Sciatic nerve (tissue), 2 donors: ENCODE results near the gene ZFAND3. TPM values are rescaled to one million over a fixed set of nuclear protein-coding genes. Genes with fewer than 3 reads are reported as not detected.

Experiments
- ATAC-seq: fragments of 200-7000 bp; cut with Tn5 transposase; one replicate; pipeline ENCODE4 v1.9.1; 2020; ENCODE audit warnings: mild to moderate bottlenecking, moderate library complexity
- DNase-seq: peaks from one replicate; pipeline ENCODE4 v3.0.0-alpha.2; 2020; ENCODE audit warnings: low spot score
- intact Hi-C: fragments of 100-400 bp; cut with DNase I; formaldehyde crosslinking; loops from one replicate; pipeline ENCODE4 v1.14.2; 2022
- total RNA-seq: library from RNA; stranded (reverse); fragmentation: NEBNext Ultra II Directional; extraction: Animal tissue kit (Norgen Biotek cat#: 25700); gene quantifications from one replicate; pipeline ENCODE4 v1.2.1, GENCODE V29; 2021
- donor health status: DM: no; HTN: no; CAD: no.
- donor health status: DM: no; HTN: no; CAD: no.

The ZFAND3 gene
- total RNA-seq, 1 donor from 2014 or later: 58.9 TPM

DNA sequence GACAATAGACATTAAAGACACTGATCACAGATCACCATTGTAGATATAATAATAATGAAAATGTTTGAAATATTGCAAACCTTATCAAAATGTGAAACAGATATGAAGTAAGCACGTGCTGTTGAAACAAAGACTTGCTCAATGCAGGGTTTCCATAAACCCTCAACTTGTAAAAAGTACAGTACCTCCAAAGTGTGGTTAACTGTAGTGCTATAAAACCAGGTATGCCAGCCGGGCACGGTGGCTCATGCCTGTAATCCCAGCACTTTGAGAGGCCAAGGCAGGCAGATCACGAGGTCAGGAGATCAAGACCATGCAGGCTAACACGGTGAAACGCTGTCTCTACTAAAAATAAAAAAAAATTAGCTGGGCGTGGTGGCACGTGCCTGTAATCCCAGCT is 96.6 kb downstream of the ZFAND3 start:
- DNase-seq (no peak), ATAC-seq (no peak)
- intact Hi-C loops: no loop called here

DNA sequence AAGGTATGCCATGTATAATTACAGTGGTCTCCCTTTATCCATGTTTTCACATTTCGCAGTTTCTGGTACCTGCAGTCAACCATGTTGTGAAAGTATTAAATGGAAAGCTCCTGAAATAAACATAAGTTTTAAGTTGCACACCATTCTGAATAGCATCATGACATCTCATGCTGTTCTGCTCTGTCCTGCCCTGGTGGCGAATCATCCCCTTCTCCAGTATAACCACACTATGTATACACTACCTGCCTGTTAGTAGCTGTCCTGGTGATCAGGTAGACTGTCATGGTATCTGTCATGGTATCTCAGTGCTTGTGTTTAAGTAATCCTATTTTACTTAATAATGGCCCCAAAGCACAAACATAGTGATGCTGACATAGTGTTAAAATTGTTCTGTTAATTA is 97.1 kb downstream of the ZFAND3 start:
- ATAC-seq: no peak
- intact Hi-C loops: no loop called here
- no peak for DNase-seq

DNA sequence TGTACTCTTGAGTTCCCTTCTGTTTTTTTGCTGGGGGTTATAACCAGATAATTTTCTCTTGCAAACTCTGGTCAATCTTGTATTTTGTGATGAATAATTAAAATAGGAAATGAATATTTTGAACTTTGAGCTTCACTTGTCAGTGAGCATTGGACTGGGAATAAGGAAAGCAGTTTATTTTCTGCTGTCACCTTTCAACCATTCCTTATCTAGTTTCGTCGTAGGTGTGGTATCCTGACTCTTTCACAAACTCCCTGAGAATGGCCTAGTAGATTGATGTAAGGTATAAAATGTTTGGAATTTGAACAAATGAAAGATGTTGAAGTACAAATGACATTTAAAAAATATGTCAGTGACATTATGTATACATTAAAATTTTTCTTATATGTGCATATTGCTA is 98.0 kb downstream of the ZFAND3 start:
- intact Hi-C loops: no loop called here
- DNase-seq: no peak
- ATAC-seq: no peak

DNA sequence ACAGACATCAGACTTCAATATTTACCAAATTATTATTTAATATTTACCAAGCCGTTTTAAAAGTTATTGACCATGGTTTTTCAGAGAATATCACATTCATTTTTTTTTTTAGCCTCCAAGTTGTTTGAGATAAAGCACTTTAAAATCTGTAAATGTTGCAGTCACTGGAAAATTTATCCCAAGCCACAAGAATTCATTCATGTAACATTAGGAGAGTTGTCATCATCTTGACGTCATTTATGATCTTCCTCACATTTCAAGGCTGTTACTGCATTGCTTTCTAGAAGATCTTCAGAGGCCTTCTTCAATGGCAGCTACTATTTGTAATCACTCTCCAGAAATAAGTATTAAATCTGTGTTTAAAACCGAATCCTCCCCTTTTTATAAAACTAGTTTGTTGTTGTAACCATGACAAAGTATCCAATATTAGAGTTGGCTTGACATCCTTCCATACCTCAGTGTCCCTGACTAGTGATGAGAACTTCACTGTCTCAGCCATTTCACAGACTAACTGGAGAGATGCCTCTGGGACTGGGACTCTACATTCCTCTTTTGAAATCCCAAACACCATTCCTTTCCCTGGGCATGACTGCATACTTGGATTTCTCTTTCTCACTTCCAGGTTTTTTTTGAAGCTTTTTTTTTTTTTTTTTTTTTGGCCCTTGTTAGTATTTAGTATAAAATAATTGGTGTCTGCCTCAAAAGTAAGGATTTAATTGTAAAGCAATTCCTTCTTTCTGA is 100.1 kb downstream of the ZFAND3 start:
- ATAC-seq (no peak), DNase-seq (no peak)
- intact Hi-C loops: no loop called here

DNA sequence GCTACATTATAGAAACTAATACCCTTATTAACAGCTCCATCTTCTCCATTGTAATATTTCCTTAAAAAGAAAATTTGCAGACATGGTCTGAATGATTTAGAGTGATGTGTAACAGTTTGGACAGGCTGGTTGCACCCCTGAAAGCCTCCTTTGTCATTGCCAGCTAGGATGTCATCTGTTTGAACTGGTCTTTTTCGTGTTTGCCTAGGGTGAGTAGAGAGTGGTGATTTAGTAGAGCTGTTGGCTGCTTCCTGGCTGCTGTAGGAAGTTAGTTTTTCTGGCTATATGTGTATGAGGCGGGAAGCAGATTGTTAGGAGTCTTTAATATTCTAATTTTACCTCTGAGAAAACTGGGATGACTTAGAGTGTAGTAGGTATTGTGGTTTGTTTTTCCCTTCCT is 101.1 kb downstream of the ZFAND3 start:
- DNase-seq: no peak
- ATAC-seq: no peak
- intact Hi-C loops: no loop called here

DNA sequence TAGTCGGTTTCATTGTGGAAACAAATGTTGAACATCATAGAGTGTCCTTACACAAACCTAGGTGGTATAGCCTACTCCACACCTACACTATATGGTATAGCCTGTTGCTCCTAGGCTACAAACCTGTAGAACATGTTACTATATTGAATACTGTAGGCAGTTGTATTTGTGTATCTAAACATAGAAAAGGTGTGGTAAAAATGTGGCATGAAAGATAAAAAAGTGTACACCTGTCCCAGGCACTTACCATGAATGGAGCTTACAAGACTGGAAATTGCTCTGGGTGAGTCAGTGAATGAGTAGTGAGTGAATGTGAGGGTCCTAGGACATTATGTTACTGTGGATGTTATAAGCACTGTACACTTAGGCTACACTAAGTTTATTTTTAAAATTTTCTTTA is 103.0 kb downstream of the ZFAND3 start:
- ATAC-seq (no peak), DNase-seq (no peak)
- intact Hi-C loops: no loop called here

DNA sequence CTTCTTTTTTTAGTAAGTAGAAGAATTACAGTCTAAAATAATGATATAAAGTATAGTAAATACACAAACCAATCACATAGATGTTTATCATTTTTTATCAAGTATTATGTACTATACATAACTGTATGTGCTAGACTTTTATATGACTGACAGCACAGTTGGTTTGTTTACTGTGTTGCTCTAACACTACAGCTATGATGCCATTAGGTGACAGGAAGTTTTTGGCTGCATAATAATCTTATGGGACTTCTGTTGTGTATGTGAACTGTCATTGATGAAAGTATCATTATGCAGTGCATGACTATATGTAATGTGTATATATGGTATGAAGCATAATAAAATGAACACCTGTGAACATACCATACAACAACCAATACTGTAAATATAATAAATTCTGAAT is 104.0 kb downstream of the ZFAND3 start:
- DNase-seq (no peak), ATAC-seq (no peak)
- intact Hi-C loops: no loop called here

DNA sequence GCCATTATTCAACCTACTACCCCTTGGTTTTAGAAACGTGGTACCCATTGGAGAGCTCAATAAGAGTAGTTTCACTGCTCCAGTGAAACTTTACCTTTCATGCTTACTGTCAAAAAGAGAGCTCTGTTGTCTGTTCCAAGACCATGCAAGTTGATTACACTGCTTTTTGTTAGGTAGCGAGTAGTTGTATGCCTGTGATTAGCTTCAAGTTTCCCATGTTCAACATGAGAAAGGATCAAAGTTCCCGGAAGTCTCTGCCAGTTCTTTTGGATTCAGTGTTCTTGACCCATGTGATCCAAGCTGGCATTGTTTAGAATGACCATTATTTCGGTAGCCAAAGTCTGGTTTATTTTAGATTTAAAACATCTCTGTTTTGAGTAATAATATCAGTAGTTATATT is 107.1 kb downstream of the ZFAND3 start:
- no peak for ATAC-seq
- intact Hi-C loops: no loop called here
- DNase-seq: no peak

DNA sequence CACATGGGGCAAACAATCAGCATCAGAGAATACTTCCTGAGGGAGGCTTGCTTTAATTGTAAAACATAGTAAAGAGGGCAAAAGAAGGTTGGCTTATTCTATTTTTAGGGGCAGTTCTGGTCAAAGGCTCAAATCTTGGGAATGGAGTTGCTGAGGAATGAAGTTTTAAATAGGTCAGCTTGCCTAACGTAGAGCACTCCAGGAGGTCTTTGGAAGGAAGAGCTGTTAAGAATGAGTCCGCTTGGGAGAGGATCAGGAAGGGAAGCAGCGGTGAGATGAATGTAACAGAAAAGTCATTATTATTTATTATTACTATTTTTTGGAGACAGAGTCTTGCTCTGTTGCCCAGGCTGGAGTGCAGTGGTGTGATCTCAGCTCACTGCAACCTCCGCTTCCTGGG is 108.7 kb downstream of the ZFAND3 start:
- DNase-seq (no peak), ATAC-seq (no peak)
- intact Hi-C loops: no loop called here

DNA sequence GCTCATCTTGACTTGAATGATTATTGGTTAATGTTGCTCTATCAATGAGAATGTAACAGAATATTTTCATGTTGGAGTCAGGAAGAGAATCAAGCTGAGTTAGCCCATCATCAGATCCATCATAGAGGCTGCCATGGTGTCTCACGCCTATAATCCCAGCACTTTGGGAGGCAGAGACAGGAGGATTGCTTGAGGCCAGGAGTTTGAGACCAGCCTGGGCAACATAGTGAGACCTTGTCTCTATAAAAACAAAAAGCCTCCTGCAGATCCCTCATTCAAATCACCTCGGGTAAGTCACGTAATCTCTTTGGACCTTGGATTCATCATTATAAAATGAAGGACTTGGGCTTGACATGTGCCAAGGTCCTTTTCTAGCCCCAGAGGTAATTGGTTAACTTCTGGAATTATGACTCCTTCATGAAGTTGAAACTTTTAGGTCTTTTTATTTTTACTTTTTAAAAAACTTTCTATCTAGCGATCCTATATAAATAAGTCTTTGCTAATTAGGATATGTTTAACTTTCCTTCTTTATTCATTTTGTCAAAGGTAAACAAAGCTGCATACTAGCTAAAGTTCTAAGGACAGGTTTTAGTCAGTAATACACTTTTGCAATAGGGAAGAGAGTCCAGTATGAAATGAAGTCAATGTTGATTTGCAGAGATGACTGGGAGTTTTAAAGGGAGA is 110.9 kb downstream of the ZFAND3 start:
- ATAC-seq (no peak), DNase-seq (no peak)
- intact Hi-C loops: no loop called here

DNA sequence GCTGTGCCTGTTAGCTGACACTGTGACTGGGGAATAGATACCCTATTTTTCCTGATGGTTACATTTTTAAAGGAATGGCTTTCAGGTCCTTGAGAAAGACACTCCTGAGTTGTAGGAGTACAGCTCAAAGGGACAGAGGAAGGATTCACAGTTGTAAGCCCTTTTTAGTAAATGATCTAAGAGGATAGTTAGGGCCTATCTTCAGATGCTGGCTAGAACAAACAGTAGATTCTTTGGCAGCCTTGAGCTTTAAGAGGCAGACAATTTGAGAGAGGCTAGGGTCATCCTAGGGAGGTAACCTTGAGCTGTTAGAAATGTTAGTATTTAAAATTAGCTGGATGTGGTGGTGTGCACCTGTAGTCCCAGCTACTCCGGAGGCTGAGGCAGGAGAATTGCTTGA is 111.5 kb downstream of the ZFAND3 start:
- ATAC-seq: no peak
- DNase-seq: no peak
- intact Hi-C loops: no loop called here

DNA sequence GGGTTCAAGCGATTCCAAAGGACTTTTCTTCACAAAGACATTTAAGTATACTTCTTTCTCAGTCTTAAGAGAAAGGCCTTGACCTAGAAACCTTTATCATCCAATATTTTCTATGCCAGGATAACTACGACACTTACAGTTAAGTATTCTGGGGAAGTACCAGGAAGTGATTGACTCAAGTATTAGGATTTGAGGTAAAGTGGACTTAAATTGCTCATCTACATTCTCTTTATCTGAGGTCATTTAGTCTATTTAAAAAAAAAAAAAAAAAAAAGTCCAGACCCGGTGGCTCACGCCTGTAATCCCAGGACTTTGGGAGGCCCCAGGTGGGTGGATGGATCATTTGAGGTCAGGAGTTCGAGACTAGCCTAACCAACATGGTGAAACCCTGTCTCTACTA is 114.7 kb downstream of the ZFAND3 start:
- DNase-seq (no peak), ATAC-seq (no peak)
- intact Hi-C loops: no loop called here

DNA sequence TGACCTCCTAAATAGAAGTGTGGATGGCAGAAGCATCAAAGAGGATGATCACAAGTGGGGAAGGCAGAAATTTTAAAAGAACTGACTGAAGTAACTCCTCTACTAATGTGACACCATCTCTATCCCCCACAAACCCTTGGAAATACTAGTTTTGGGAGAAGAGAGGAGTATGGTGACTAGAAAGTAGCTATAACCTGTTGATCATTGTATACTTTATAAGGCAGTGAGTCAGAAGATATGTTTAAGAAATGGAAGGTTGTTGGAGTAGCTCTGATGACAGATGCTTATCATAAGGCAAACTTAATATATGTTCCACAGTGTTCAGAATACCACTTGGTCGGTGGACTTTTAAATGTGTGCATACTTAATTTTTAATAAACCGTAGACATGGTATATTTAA is 116.6 kb downstream of the ZFAND3 start:
- no peak for ATAC-seq
- intact Hi-C loops: no loop called here
- no peak for DNase-seq

DNA sequence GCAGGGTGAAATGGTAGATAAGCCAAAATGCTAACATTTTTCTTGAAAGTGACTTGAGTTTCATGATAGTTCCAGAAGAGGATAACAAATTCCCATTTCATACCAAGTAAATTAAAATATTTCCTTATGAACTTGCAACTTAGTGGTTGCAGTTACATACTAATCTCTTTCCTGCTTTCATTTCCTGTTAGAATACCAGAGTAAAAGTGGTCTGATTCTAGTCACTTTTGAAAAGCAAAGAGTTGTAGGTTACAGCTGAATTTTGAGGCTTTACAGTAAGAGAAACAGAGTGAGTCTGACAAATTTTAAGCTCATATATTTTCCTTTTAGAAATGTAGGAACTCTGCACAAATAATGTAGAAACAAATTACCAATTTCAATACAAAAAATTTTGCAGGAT is 117.4 kb downstream of the ZFAND3 start:
- ATAC-seq (no peak), DNase-seq (no peak)
- intact Hi-C loops: no loop called here

DNA sequence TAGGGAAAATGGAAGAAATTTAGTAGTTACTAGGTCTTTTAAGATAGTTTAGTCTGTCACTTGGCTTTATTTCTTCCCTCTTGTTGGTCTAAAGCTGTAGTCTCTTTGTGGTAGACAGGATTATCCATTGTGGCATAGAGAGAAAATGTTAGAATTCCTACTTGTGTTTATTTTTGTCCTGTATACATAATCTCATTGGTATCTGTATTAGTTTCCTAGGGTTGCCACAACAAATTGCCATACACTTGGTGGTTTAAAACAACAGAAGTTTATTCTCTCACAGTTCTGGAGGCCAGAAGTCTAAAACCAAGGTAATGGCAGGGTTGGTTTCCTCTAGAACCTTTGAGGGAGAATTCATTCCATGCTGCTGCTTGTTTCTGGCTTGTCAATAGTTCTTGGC is 119.4 kb downstream of the ZFAND3 start:
- DNase-seq (no peak), ATAC-seq (no peak)
- intact Hi-C loops: no loop called here

DNA sequence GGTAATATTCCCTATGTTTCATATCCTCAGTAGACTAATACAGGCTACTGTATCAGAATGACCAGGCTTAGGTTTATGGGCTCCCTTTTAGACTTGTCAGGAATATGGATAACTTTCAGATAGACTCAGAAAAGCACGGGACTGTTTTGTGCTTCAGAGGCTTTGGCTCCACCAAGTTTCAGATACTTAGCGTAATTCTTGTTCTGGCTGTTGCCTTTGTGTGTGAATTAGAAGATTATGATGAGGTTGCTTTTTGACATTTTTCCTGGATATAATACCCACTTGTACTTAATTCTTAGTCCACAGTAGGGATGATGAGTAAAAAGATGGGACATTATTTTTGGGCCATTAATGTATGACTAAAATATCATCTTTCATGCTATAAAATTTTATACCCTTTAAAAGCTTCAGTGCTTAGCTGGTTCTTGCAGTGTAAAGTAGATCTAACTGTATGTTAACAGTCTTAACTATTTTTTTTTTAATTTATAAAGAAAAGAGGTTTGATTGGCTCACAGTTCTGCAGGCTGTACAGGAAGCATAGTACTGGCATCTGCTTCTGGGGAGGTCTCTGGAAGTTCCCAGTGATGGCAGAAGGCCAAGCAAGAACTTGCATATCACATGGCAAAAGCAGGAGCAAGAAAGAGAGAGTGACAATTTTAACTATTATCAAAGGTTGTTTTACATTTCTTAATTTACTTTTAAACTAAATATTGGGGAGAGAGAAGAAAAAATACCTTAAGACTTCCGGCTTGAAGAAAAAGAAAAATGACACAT is 120.7 kb downstream of the ZFAND3 start:
- intact Hi-C loops: no loop called here
- DNase-seq: no peak
- ATAC-seq: peak; percentile 70

DNA sequence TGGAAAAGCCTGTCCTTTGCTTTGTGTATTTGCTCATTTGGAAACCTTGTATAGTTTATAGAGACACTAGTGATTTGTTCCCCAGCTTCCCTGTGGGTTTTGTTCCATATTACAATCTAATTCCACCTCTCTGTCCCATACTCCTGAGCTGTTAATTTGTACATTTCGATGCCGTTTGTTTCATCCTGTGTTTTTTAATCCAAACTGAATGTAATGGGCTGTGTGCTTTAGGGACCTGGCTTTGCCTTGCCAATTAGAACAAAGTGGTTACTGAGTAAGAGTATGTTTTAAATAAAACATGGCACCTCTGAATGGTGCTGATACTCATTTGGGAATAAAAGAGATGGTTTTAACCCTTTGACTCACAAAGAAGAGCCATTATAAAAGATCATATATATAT is 122.3 kb downstream of the ZFAND3 start:
- intact Hi-C loops: no loop called here
- ATAC-seq (no peak), DNase-seq (no peak)

DNA sequence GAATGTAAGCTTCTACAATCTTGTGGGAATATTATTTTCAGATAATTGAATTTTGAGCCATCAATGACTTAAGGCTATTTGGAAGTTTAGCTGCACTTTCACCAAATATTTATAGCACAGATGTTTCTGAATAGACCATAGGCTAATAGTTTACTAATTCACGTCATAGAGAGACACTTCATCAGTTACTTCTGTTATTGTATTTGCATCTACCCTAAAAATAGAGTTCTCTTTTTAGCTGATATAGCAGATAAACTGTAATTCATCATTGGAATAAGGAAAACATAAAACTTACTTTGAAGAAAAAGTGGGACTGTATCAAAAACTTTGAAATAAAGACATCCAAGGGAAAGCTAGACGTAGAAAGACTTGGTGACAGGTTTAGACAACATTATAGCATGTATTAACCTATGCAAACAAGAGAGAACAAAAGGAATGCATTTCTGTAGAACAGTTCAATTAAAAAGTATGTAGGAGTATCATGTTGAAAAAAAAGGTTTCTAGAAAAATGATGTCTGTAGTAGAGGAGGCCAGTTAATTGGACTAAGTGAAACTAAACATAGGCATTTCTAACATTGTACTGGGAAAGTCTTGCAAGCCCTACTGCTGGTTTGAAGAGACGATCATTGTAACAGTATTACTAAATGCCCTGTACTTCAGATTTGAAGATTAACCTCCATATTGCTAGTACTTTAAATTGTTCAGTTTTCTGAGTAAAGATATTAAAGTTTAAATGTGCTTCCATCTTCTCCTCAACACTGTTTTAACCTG is 123.3 kb downstream of the ZFAND3 start:
- intact Hi-C loops: no loop called here
- DNase-seq: no peak
- no peak for ATAC-seq

DNA sequence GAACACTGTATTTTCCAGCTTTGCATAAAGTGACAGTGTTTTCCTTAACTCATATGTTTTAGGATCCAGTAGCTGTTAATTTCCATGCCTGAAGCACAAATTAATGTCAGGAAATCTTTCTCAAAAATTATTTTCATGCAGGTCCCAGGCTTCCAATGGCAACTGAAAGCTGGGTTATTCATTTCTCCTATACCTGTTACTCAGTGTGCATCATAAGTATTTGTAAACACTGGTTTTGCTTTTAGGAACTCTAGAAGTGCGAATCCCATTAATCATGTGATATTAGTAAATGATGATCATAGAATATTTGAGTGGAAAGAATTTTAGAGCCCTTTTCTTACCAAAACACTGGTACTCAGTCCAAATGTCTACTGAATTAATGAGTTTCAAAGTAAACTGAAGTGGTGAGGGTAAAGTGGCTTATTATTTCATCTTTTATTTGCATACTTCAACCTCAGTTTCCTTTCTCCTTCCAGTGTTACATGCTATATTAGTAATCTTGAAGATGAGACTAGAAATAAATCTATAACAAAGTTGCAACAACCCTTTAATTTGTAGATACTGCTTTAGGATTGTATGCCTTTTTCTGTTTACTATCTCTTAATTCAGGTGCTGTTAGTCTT is 124.0 kb downstream of the ZFAND3 start:
- DNase-seq (no peak), ATAC-seq (no peak)
- intact Hi-C loops: no loop called here
